ENCODE data around the gene MEI1.

MEI1 gene

GRCh38 chr22:41674846-41675340, 24.4 kb upstream of the MEI1 start:
- Histone ChIP-seq H3K36me3 (peaks cover 39% of the 10 kb centered on the region), H3K9me3 (no peaks in the 10 kb centered on the region), H3K4me3 (ENCODE audit: low read depth in 1 of 2, low read length in 1 of 2) (no peak overlapping the region), H3K27ac (no peak overlapping the region), H3K4me1 (ENCODE audit: control insufficient read depth in 1 of 2, insufficient read depth in 1 of 2, low read depth in 1 of 2, low read length in 1 of 2) (no peaks in the 10 kb centered on the region), H3K27me3 (no peaks in the 10 kb centered on the region)
- no peak for TF ChIP-seq CTCF (IDR thresholded peaks at IDR 0.05)

- peaks cover 42% of the 10 kb centered on the region for H3K36me3 ChIP-seq
- H3K27ac ChIP-seq, result no peak overlapping the region
- no peaks in the 10 kb centered on the region for H3K4me1 ChIP-seq (ENCODE audit: control insufficient read depth in 1 of 2, insufficient read depth in 1 of 2, low read depth in 1 of 2, low read length in 1 of 2)
- no peaks in the 10 kb centered on the region for H3K9me3 ChIP-seq
- no peak for TF ChIP-seq CTCF (IDR thresholded peaks at IDR 0.05)
- no peaks in the 10 kb centered on the region for H3K27me3 ChIP-seq
- H3K4me3 ChIP-seq (ENCODE audit: low read depth in 1 of 2, low read length in 1 of 2), result no peak overlapping the region
Observed at GRCh38 chr22:41676134-41676533, 23.2 kb upstream of the MEI1 start.

- no peak for TF ChIP-seq CTCF (IDR thresholded peaks at IDR 0.05)
- Histone ChIP-seq H3K4me3 (ENCODE audit: low read depth in 1 of 2, low read length in 1 of 2) (peak overlapping the region; percentile 64 to 84), H3K9me3 (no peaks in the 10 kb centered on the region), H3K27ac (no peak overlapping the region), H3K27me3 (no peaks in the 10 kb centered on the region), H3K36me3 (peaks cover 20% of the 10 kb centered on the region), H3K4me1 (ENCODE audit: control insufficient read depth in 1 of 2, insufficient read depth in 1 of 2, low read depth in 1 of 2, low read length in 1 of 2) (peaks cover 0 to 7% of the 10 kb centered on the region in 2 experiments)
Observed at GRCh38 chr22:41681616-41682015, 17.7 kb upstream of the MEI1 start.

GRCh38 chr22:41682033-41682807, 17.1 kb upstream of the MEI1 start:
- Histone ChIP-seq H3K4me3 (ENCODE audit: low read depth in 1 of 2, low read length in 1 of 2) (peak overlapping the region; percentile 64 to 84), H3K9me3 (no peaks in the 10 kb centered on the region), H3K27ac (peak overlapping the region; percentile 90), H3K4me1 (ENCODE audit: control insufficient read depth in 1 of 2, insufficient read depth in 1 of 2, low read depth in 1 of 2, low read length in 1 of 2) (peaks cover 4 to 8% of the 10 kb centered on the region in 2 experiments), H3K27me3 (no peaks in the 10 kb centered on the region), H3K36me3 (peaks cover 20% of the 10 kb centered on the region)
- TF ChIP-seq CTCF (IDR thresholded peaks at IDR 0.05), result no peak

GRCh38 chr22:41683052-41683451, 16.3 kb upstream of the MEI1 start:
- Histone ChIP-seq H3K27ac (peak overlapping the region; percentile 90), H3K9me3 (no peaks in the 10 kb centered on the region), H3K36me3 (peaks cover 20% of the 10 kb centered on the region), H3K4me3 (ENCODE audit: low read depth in 1 of 2, low read length in 1 of 2) (peak overlapping the region; percentile 64 to 84), H3K27me3 (no peaks in the 10 kb centered on the region), H3K4me1 (ENCODE audit: control insufficient read depth in 1 of 2, insufficient read depth in 1 of 2, low read depth in 1 of 2, low read length in 1 of 2) (peaks cover 12 to 16% of the 10 kb centered on the region in 2 experiments)
- TF ChIP-seq CTCF (IDR thresholded peaks at IDR 0.05), result no peak

All from neutrophil (primary cell).